Omental fat pad (tissue), 4 donors: ENCODE measurements around the gene BCLAF1. TPM values are rescaled to one million over a fixed set of nuclear protein-coding genes. Genes with fewer than 3 reads are reported as not detected.

Source experiments
- ATAC-seq: fragments of 150-250 bp; one replicate; pipeline ENCODE4 v1.9.1; 2016; ENCODE audit warnings: mild to moderate bottlenecking, moderate library complexity; ENCODE audit not compliant: low FRiP score
- DNase-seq: peaks from one replicate; pipeline ENCODE4 v3.0.0-alpha.2; 2019; ENCODE audit warnings: low spot score
- total RNA-seq, 4 donors: library from RNA; depleted of rRNA; stranded (reverse); fragments of >200 nt; gene quantifications; one replicate each; pipeline ENCODE4 v1.1.0, GENCODE V29; 2016
- TF ChIP-seq, protein P1 (sequence below), 3 donors: fragments of 450-650 bp; IDR thresholded peaks; one replicate each; pipeline ENCODE4 v1.5.1; 2016 to 2017; ENCODE audit warnings: antibody characterized with exemption in 3 of 3, mild to moderate bottlenecking in 3 of 3, moderate library complexity in 2 of 3

BCLAF1 gene, protein sequence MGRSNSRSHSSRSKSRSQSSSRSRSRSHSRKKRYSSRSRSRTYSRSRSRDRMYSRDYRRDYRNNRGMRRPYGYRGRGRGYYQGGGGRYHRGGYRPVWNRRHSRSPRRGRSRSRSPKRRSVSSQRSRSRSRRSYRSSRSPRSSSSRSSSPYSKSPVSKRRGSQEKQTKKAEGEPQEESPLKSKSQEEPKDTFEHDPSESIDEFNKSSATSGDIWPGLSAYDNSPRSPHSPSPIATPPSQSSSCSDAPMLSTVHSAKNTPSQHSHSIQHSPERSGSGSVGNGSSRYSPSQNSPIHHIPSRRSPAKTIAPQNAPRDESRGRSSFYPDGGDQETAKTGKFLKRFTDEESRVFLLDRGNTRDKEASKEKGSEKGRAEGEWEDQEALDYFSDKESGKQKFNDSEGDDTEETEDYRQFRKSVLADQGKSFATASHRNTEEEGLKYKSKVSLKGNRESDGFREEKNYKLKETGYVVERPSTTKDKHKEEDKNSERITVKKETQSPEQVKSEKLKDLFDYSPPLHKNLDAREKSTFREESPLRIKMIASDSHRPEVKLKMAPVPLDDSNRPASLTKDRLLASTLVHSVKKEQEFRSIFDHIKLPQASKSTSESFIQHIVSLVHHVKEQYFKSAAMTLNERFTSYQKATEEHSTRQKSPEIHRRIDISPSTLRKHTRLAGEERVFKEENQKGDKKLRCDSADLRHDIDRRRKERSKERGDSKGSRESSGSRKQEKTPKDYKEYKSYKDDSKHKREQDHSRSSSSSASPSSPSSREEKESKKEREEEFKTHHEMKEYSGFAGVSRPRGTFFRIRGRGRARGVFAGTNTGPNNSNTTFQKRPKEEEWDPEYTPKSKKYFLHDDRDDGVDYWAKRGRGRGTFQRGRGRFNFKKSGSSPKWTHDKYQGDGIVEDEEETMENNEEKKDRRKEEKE
- 100 to 1,000 TPM in 3 of 4 donors, 10 to 100 TPM in 1; 95.2 to 168 (median 148) TPM for total RNA-seq

DNA sequence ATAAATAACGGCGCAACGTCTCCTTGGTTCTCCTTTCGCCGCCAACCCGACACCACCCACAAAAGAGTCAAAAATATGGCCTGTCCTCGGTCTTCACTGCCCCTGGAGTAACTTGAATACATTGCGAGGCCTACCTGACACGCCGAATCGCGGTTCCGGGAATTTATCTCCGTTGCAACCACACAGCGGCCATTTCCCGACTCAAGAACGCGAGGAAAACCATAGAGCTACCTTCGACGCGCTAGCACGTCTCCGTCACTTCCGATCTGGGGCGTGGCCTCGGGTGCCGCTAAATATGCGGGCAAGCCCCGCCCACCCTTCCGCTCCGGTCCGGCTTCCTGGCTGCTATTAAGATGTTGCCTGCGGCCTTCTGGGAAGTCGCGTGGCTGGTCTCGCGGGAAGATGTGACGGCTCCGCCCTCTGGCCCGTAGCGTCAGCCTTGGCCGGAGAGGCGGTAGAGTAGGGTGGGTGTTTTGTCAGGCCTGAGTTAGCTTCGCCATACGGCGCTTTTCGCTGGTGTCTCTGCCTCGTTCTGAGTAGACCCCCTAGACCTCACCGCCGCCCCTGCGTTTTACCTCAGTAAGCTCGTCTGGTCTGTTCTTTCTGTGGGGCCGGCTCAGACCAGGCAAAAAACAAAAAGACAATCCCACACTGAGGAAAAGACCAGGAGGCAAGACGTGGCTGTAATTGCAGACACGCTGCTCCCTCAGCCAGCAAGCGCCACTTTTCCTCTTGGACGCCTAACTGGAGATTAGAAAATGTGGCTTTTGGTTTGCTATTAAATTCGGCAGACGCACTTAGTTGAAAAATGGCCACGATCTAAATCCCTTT lies at the start of gene BCLAF1:
BCLAF1 (minus strand) TSS at position 268 of the 831 bp plus-strand sequence. CDS start 9,980 bp downstream, outside the sequence.
- DNase-seq (peak; percentile 98), ATAC-seq (peak; percentile 92)
- TF ChIP-seq, protein P1, sequence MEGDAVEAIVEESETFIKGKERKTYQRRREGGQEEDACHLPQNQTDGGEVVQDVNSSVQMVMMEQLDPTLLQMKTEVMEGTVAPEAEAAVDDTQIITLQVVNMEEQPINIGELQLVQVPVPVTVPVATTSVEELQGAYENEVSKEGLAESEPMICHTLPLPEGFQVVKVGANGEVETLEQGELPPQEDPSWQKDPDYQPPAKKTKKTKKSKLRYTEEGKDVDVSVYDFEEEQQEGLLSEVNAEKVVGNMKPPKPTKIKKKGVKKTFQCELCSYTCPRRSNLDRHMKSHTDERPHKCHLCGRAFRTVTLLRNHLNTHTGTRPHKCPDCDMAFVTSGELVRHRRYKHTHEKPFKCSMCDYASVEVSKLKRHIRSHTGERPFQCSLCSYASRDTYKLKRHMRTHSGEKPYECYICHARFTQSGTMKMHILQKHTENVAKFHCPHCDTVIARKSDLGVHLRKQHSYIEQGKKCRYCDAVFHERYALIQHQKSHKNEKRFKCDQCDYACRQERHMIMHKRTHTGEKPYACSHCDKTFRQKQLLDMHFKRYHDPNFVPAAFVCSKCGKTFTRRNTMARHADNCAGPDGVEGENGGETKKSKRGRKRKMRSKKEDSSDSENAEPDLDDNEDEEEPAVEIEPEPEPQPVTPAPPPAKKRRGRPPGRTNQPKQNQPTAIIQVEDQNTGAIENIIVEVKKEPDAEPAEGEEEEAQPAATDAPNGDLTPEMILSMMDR (IDR thresholded peaks at IDR 0.05): no peak

DNA sequence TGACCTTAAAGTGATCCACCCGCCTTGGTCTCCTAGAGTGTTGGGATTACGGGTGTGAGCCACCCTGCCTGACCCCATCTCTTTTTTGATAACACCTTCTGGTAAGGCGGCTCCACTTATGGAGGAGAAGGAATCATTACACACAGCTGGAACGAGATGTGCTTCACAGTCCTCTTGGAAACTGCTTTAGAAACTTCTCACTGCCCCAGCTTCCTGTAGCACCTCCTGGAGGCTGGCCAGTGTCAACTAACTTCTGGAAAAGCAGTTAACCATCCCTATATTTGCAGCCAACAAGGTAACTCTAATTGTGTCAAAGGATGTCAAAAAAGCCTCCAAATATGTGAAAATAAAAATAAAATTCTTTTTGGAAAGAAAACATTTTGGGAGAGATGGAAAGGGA lies 48.8 kb upstream of the BCLAF1 start:
- TF ChIP-seq, protein P1 (IDR thresholded peaks at IDR 0.05): no peak
- ATAC-seq: no peak
- DNase-seq: no peak

DNA sequence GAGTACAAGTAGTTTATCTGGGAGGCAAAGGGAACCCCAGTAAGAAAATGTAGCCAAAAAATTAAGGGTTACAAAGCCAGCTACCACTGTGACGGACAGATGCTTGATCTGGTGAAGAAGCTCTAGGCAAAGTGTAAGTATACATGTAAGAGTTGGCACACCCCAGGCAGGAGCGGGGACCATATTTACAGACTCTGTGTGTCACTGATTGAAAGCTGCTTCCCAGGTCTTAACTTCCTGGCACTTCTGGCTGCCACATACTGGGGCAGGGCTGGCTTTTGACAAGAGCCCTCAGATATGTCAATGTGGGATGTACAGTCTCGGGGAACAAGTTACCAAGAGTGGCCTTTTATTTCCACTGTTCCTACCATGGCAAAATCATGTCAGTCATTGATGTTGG lies 48.0 kb upstream of the BCLAF1 start:
- DNase-seq (no peak), ATAC-seq (no peak)
- TF ChIP-seq, protein P1 (IDR thresholded peaks at IDR 0.05): no peak

DNA sequence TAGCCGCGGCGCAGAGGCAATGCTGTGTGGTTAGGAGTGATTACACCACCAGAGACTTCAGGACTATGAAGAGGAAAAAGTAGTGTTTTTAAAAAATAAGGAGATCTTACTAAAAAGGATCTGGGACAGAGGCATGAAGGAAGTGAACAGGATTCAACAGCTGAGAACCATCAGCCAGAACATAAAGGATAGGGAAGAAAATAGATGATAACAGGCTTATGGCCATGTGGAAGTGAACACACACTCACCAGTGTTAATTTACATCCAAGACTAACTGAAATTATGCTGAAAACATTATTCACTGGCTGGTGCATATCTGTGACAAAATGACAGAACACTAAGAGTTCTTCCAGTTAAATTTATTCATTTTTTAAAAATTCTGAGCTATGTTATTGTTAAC lies 47.5 kb upstream of the BCLAF1 start:
- TF ChIP-seq, protein P1 (IDR thresholded peaks at IDR 0.05): no peak
- ATAC-seq: no peak
- DNase-seq: no peak

DNA sequence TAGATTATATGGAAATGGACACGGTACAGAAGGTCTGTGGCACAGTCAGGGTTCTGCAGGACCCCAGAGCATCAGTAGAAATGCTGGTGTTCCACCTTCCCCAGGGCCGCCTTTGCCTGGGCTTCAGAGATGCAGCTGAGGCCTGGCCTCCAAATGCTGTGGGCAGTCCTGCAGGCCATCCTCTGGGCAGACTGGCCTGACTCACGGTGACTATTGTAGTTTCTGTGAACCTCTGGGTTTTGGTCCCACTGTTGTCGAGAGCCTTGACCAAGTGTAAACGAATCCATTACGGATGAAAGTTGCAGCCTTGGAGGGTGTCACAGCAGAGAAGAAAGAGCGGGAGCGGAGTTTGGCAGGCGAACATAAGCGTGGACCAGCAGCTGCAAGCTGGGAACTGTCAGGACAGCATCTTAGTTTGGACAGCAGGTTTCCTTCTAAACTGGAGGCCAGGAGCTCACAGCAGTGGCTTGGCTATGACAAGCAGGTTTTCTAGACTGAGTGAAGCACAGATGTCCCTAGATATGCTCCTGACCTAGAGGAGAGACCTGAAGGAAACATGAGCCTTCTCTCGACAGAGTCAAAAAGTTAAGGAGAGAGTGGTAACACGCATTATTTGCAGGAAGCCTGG lies 46.2 kb upstream of the BCLAF1 start:
- ATAC-seq (no peak), DNase-seq (no peak)
- TF ChIP-seq, protein P1 (IDR thresholded peaks at IDR 0.05): no peak

DNA sequence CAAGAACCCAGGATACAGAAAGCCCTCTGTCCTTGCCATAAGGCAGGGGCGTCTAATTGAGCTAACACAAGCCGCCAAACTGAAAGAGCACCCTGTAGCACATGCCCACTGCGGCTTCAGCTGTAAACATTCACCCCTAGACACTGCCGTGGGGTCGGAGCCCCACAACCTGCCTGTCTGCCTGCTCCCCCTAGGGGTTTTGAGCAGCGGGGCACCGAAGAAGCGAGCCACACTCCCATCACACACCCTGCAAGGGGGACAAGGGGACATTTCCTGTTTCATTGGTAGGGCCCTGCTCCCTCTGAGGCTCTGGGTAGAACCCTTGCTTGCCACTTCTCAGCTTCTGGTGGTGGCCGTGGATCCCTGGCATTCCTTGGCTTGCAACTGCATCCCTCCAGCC lies 45.2 kb upstream of the BCLAF1 start:
- TF ChIP-seq, protein P1 (IDR thresholded peaks at IDR 0.05): no peak
- DNase-seq (no peak), ATAC-seq (no peak)
